WI38 (cell line): ENCODE data around the gene GSG1L.

Experiments
- H3K4me3 ChIP-seq: 2 replicates; pipeline ENCODE4 v1.5.1; 2011; ENCODE audit warnings: low read depth, mild to moderate bottlenecking, control low read depth, low read length
- TF ChIP-seq, protein P1 (sequence below): IDR thresholded peaks from 2 replicates; pipeline ENCODE4 v1.5.1; 2012; ENCODE audit warnings: low read depth, mild to moderate bottlenecking, control low read depth, low read length

Gene GSG1L

DNA sequence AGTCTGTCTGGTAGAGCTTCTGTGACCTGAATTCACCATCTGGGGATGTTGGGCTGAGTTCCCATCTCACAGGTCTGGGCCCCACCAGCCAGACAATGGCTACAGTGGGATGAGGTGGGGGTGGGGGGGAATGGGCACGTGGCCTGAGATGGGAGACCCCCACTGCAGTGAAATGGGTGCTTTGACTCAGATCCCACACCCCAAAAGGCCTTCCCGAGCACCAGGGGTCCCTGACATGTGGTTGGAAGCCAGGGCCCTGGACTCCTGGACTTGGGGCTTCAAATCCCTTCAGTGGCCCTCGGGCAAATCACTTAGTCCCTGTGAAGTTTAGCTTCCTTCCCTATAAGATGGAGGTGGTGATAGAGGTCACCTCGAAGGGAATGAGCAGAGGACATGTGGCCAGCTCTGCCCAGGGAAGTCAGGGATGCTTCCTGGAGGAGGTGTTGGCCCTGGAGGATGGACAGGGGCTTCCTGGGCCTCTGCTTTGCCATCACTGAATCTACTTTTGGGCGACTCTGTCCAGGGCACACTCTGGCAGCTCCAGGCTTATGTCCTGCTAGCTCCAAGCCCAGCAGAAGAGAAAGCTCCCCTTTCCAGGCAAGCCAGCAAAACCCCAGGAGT, 295.4 kb downstream of the GSG1L start:
- H3K4me3 ChIP-seq: no peak overlapping the region
- TF ChIP-seq, protein P1, sequence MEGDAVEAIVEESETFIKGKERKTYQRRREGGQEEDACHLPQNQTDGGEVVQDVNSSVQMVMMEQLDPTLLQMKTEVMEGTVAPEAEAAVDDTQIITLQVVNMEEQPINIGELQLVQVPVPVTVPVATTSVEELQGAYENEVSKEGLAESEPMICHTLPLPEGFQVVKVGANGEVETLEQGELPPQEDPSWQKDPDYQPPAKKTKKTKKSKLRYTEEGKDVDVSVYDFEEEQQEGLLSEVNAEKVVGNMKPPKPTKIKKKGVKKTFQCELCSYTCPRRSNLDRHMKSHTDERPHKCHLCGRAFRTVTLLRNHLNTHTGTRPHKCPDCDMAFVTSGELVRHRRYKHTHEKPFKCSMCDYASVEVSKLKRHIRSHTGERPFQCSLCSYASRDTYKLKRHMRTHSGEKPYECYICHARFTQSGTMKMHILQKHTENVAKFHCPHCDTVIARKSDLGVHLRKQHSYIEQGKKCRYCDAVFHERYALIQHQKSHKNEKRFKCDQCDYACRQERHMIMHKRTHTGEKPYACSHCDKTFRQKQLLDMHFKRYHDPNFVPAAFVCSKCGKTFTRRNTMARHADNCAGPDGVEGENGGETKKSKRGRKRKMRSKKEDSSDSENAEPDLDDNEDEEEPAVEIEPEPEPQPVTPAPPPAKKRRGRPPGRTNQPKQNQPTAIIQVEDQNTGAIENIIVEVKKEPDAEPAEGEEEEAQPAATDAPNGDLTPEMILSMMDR: no peak

- TF ChIP-seq, protein P1: no peak
- no peak overlapping the region for H3K4me3 ChIP-seq
These were observed 296.4 kb downstream of the GSG1L start for GRCh38 chr16:27767081-27767480.

GRCh38 chr16:27766236-27766925, 297.1 kb downstream of the GSG1L start:
- H3K4me3 ChIP-seq: no peak overlapping the region
- TF ChIP-seq, protein P1: no peak

- TF ChIP-seq, protein P1: no peak
These were observed 298.4 kb downstream of the GSG1L start for GRCh38 chr16:27764869-27765675.

DNA sequence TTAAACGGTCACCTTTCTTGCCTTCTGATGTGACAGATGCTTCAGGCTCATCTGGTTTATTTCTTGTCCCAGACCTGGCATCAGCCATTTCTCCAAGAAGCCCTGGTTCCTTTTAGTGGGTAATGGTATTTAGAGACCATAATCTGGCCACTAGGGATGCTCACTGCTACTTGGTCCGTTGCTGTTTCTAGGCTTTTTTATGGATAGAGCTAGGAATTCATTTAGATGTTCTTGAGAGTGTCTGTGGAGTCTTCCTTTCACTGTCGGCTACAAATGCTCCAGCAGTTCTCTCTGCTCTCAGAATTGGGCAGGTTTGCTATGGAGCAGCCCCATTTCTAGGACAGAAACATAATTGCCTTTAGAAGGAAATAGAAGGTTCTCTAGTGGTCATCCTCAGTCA, 299.1 kb downstream of the GSG1L start:
- TF ChIP-seq, protein P1: no peak
- H3K4me3 ChIP-seq: no peak overlapping the region

More at GRCh38 chr16:27764869-27765675, 298.4 kb downstream of the GSG1L start:
- H3K4me3 ChIP-seq: no peak overlapping the region

DNA sequence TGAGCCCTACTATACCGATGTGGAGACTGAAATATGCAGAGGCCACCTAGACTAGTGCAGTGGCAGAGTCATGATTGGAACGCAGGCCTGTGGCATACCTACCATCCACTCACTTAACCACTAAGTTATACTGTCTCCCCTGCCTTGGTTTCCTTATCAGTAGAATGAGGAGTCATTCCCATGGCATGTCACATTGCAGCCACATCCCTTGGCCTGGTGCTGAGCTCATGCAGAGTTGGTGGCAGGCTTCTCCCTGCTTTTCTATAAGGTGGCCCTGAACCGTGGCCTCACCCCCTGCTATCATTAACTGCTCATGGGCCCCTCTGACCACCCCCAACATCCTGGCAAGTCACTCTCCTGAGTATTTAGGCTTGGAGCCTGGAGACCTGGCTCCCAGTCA, 301.1 kb downstream of the GSG1L start:
- no peak overlapping the region for H3K4me3 ChIP-seq
- TF ChIP-seq, protein P1: no peak

DNA sequence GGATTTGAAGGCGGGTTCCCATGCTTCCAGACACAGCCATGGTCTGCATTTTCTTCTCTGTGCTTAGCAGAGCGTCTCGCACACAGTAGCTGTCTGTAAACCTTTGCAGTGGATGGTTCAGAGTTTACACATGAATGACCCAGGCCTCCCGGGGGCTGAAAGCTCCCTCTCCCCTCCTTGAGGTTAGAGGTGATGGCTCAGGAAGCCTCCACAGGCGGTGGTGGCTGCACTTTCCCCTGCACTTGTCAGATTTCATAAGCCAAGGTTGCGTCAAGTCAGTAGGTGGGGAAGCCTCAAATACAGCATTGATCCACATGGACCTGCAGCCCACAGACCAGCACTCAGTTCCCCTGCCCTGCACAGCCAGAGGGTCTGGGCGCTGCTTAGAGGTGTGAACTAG, 301.7 kb downstream of the GSG1L start:
- TF ChIP-seq, protein P1: no peak
- H3K4me3 ChIP-seq: no peak overlapping the region
